ENCODE results near the gene NUDT2. TPM values are rescaled to one million over a fixed set of nuclear protein-coding genes. Genes with fewer than 3 reads are reported as not detected.
"Not testable (repeated sequence)": the region's sequence is repeated elsewhere in the genome, so short reads cannot be mapped to it uniquely, and the experiment has no call there.

Gene NUDT2
- total and polyA plus RNA-seq, 2 of the 4 experiments (the other 2 are of a cell fraction): 36.6 to 45.0 TPM

GRCh38 chr9:34337403-34337802 is 8.0 kb downstream of the NUDT2 start:
- no peak overlapping the region for H3K4me3 ChIP-seq (ENCODE audit: insufficient read depth, low read depth, low read length)
- peak; percentile 37 for DNase-seq
- no peak overlapping the region for H3K4me2 ChIP-seq (ENCODE audit: low read depth, low read length)
- peaks cover 3% of the 10 kb centered on the region; the same call in 1 of the 2 replicates for H4K20me1 ChIP-seq (ENCODE audit: insufficient read depth, low read length)
- H3K9ac ChIP-seq (ENCODE audit: low read depth, low read length): no peak overlapping the region
- no peaks in the 10 kb centered on the region for H3K4me1 ChIP-seq (ENCODE audit: control insufficient read depth, insufficient read depth, low read length)
- H4K8ac ChIP-seq (ENCODE audit: low read depth in 2 of 2, low read length in 2 of 2): no peak overlapping the region
- H3K27ac ChIP-seq (ENCODE audit: insufficient read depth, low read length): no peak overlapping the region
- H3K18ac ChIP-seq (ENCODE audit: low read depth, low read length): no peak overlapping the region
- H3K9me1 ChIP-seq (ENCODE audit: insufficient read depth, low read length): no peaks in the 10 kb centered on the region
- no peaks in the 10 kb centered on the region for H3K27me3 ChIP-seq (ENCODE audit: control insufficient read depth, insufficient read depth, low read length)
- in situ Hi-C loops (cut with MboI; ENCODE audit: low sequenced_read_pairs) (no loop called here), intact Hi-C loops (cut with micrococcal nuclease) (no loop called here), dilution Hi-C loops (cut with HindIII; ENCODE audit: low sequenced_read_pairs, unreplicated experiment) (no loop called here)
- no peaks in the 10 kb centered on the region for H3K9me3 ChIP-seq (ENCODE audit: control insufficient read depth, insufficient read depth, low read length)
- no peak for ATAC-seq (ENCODE audit: low read depth)
- H4K91ac ChIP-seq (ENCODE audit: insufficient read depth, low read depth, low read length): no peak overlapping the region
- peak; percentile 50 for TF ChIP-seq RAD21 (IDR thresholded peaks at IDR 0.05; ENCODE audit: low read length)
- peak; percentile 40 for TF ChIP-seq CTCF (conservative IDR thresholded peaks at IDR 0.05; ENCODE audit: low read depth, low read length)
- TF ChIP-seq SMC3 (IDR thresholded peaks at IDR 0.05; ENCODE audit: low read depth, low read length): peak; percentile 29; the same call in 1 of the 2 replicates
- TF ChIP-seq, protein P1, sequence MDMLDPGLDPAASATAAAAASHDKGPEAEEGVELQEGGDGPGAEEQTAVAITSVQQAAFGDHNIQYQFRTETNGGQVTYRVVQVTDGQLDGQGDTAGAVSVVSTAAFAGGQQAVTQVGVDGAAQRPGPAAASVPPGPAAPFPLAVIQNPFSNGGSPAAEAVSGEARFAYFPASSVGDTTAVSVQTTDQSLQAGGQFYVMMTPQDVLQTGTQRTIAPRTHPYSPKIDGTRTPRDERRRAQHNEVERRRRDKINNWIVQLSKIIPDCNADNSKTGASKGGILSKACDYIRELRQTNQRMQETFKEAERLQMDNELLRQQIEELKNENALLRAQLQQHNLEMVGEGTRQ (IDR thresholded peaks at IDR 0.05; ENCODE audit: low read depth, low read length): no peak
- no peak overlapping the region for H3K23ac ChIP-seq (ENCODE audit: low read depth, low read length)
- H3K14ac ChIP-seq (replicated peaks; ENCODE audit: low read depth, low read length): no peak overlapping the region
- peaks cover 21 to 37% of the 10 kb centered on the region in 2 experiments for H3K79me1 ChIP-seq (ENCODE audit: low read depth in 1 of 2, low read length in 2 of 2)
- WGBS, 2 experiments (ENCODE audit: extremely low coverage in 2 of 2, insufficient read length in 1 of 2): 100% methylated on average over 1 of the region's 2 CpGs; no CpG with 5 or more reads in 1 of the 2 experiments
- H2BK15ac ChIP-seq (ENCODE audit: low read depth, low read length): no peak overlapping the region
- ChIA-PET CTCF (interaction anchor here (0.6 to 1.0 kb wide), 3 partner anchors 13 to 172 kb away, joined by 3 read pairs; no protein-coding TSS in a partner anchor), POLR2A (ENCODE audit: unreplicated experiment) (no interaction called here)
- H2AK9ac ChIP-seq (replicated peaks; ENCODE audit: low read depth, low read length, poor library complexity): no peak overlapping the region
- no peak overlapping the region for H3K4ac ChIP-seq (ENCODE audit: low read depth, low read length)
- no peak overlapping the region for H2BK20ac ChIP-seq (ENCODE audit: low read depth, low read length)
- no peak overlapping the region for H2BK120ac ChIP-seq (ENCODE audit: low read depth, low read length)
- H2BK5ac ChIP-seq (ENCODE audit: low read depth, low read length, poor library complexity, severe bottlenecking): no peak overlapping the region
- H3K56ac ChIP-seq (ENCODE audit: extremely low read depth, insufficient read depth, low read length): no peak overlapping the region
- no peak overlapping the region for H2AFZ ChIP-seq (replicated peaks; ENCODE audit: low read length, poor library complexity)
- no peak overlapping the region for H2AK5ac ChIP-seq (ENCODE audit: low read depth, low read length)
- H4K5ac ChIP-seq (ENCODE audit: low read depth, low read length): no peak overlapping the region
- peaks cover 32% of the 10 kb centered on the region for H3K36me3 ChIP-seq (ENCODE audit: control insufficient read depth, insufficient read depth, low read length)
- BruUV-seq (replicated peaks): no TSS peak

GRCh38 chr9:34338079-34338478 is 8.7 kb downstream of the NUDT2 start:
- H3K9me1 ChIP-seq (ENCODE audit: insufficient read depth, low read length); in situ Hi-C loops (cut with MboI; ENCODE audit: low sequenced_read_pairs); H2AFZ ChIP-seq (replicated peaks; ENCODE audit: low read length, poor library complexity); H3K4ac ChIP-seq (ENCODE audit: low read depth, low read length); H3K9ac ChIP-seq (ENCODE audit: low read depth, low read length); H2BK20ac ChIP-seq (ENCODE audit: low read depth, low read length); H4K5ac ChIP-seq (ENCODE audit: low read depth, low read length); H4K8ac ChIP-seq (ENCODE audit: low read depth in 2 of 2, low read length in 2 of 2); intact Hi-C loops (cut with micrococcal nuclease); H2BK15ac ChIP-seq (ENCODE audit: low read depth, low read length); H3K4me2 ChIP-seq (ENCODE audit: low read depth, low read length); ATAC-seq (ENCODE audit: low read depth); H3K4me3 ChIP-seq (ENCODE audit: insufficient read depth, low read depth, low read length); H3K27me3 ChIP-seq (ENCODE audit: control insufficient read depth, insufficient read depth, low read length); H3K9me3 ChIP-seq (ENCODE audit: control insufficient read depth, insufficient read depth, low read length); H2AK5ac ChIP-seq (ENCODE audit: low read depth, low read length); H3K27ac ChIP-seq (ENCODE audit: insufficient read depth, low read length); POLR2A ChIA-PET (ENCODE audit: unreplicated experiment); H4K20me1 ChIP-seq (ENCODE audit: insufficient read depth, low read length); H3K18ac ChIP-seq (ENCODE audit: low read depth, low read length); H3K4me1 ChIP-seq (ENCODE audit: control insufficient read depth, insufficient read depth, low read length); dilution Hi-C loops (cut with HindIII; ENCODE audit: low sequenced_read_pairs, unreplicated experiment); H2BK120ac ChIP-seq (ENCODE audit: low read depth, low read length); H3K56ac ChIP-seq (ENCODE audit: extremely low read depth, insufficient read depth, low read length); H4K91ac ChIP-seq (ENCODE audit: insufficient read depth, low read depth, low read length); H2AK9ac ChIP-seq (replicated peaks; ENCODE audit: low read depth, low read length, poor library complexity); H2BK5ac ChIP-seq (ENCODE audit: low read depth, low read length, poor library complexity, severe bottlenecking); DNase-seq; BruUV-seq (replicated peaks); H3K23ac ChIP-seq (ENCODE audit: low read depth, low read length); H3K14ac ChIP-seq (replicated peaks; ENCODE audit: low read depth, low read length): not testable (repeated sequence)
- peaks cover 33% of the 10 kb centered on the region for H3K36me3 ChIP-seq (ENCODE audit: control insufficient read depth, insufficient read depth, low read length)
- CTCF ChIA-PET: interaction anchor here (0.6 to 1.0 kb wide), 2 partner anchors 12 to 75 kb away, joined by 3 read pairs; no protein-coding TSS in a partner anchor
- peaks cover 18 to 33% of the 10 kb centered on the region in 2 experiments for H3K79me1 ChIP-seq (ENCODE audit: low read depth in 1 of 2, low read length in 2 of 2)
